MM.1S (cell line): Measurements from ENCODE around the gene ZNF273.

Source experiments
- DNase-seq: peaks from one replicate; pipeline ENCODE4 v3.0.0-alpha.2; 2015
- H2AFZ ChIP-seq: fragments of 300-600 bp; sonication (generic); 2 replicates; pipeline ENCODE4 v1.6.0; 2016; ENCODE audit warnings: antibody characterized with exemption, low read length
- H3F3A ChIP-seq: fragments of 300-600 bp; sonication (generic); 2 replicates; pipeline ENCODE4 v1.6.1; 2016; ENCODE audit warnings: mild to moderate bottlenecking, antibody characterized with exemption, low read length, moderate library complexity, mixed read lengths; ENCODE audit not compliant: insufficient read depth
- H3K27ac ChIP-seq: fragments of 300-600 bp; sonication (generic); 2 replicates; pipeline ENCODE4 v1.5.1; 2016; ENCODE audit warnings: mild to moderate bottlenecking, low read length
- H3K27me3 ChIP-seq: fragments of 300-600 bp; sonication (generic); replicated peaks from 2 replicates; pipeline ENCODE4 v1.6.0; 2016; ENCODE audit warnings: low read length; ENCODE audit not compliant: insufficient read depth
- H3K36me3 ChIP-seq: fragments of 300-600 bp; sonication (generic); replicated peaks from 2 replicates; pipeline ENCODE4 v1.6.1; 2016; ENCODE audit warnings: mild to moderate bottlenecking, low read length, mixed read lengths; ENCODE audit not compliant: insufficient read depth
- H3K4me1 ChIP-seq: fragments of 300-600 bp; sonication (generic); 2 replicates; pipeline ENCODE4 v1.6.1; 2016; ENCODE audit warnings: low read length, mixed read lengths
- H3K4me2 ChIP-seq: fragments of 300-600 bp; sonication (generic); 2 replicates; pipeline ENCODE4 v1.6.0; 2016; ENCODE audit warnings: low read depth, low read length
- H3K4me3 ChIP-seq: fragments of 300-600 bp; sonication (generic); 2 replicates; pipeline ENCODE4 v1.5.1; 2016; ENCODE audit warnings: low read length, mixed read lengths
- H3K79me2 ChIP-seq: fragments of 300-600 bp; sonication (generic); 2 replicates; pipeline ENCODE4 v1.6.1; 2016; ENCODE audit warnings: mixed run types, low read length, mixed read lengths
- H3K9ac ChIP-seq: fragments of 300-600 bp; sonication (generic); 2 replicates; pipeline ENCODE4 v1.6.1; 2016; ENCODE audit warnings: low read length, mixed read lengths
- H3K9me2 ChIP-seq: fragments of 300-600 bp; sonication (generic); replicated peaks from 2 replicates; pipeline ENCODE4 v1.6.1; 2016; ENCODE audit warnings: mild to moderate bottlenecking, low read length, mixed read lengths; ENCODE audit not compliant: insufficient read depth
- H3K9me3 ChIP-seq: fragments of 300-600 bp; sonication (generic); replicated peaks from 2 replicates; pipeline ENCODE4 v1.6.1; 2016; ENCODE audit warnings: mild to moderate bottlenecking, low read length, mixed read lengths; ENCODE audit not compliant: insufficient read depth
- H4K20me1 ChIP-seq: fragments of 300-600 bp; sonication (generic); 2 replicates; pipeline ENCODE4 v1.6.1; 2016; ENCODE audit warnings: mild to moderate bottlenecking, low read length, moderate library complexity, mixed read lengths; ENCODE audit not compliant: insufficient read depth
- EZH2 ChIP-seq: fragments of 300-600 bp; sonication (generic); optimal IDR thresholded peaks from 2 replicates; pipeline ENCODE3; 2017; ENCODE audit warnings: low read depth, mild to moderate bottlenecking, antibody characterized with exemption, low read length, mixed read lengths
- EZH2phosphoT487 ChIP-seq: fragments of 300-600 bp; sonication (generic); IDR thresholded peaks from 2 replicates; pipeline ENCODE4 v1.6.1; 2018; ENCODE audit warnings: antibody characterized with exemption, low read length
- TF ChIP-seq, protein P1 (sequence below): fragments of 300-600 bp; sonication (generic); IDR thresholded peaks from 2 replicates; pipeline ENCODE4 v1.5.1; 2016; ENCODE audit warnings: antibody characterized with exemption, low read length, mixed read lengths

Gene ZNF273

GRCh38 chr7:64904008-64904407, 935 bp downstream of the ZNF273 start:
- no peak overlapping the region for H3K27ac ChIP-seq
- no peaks in the 10 kb centered on the region; the same call in 1 of the 2 replicates for H3K4me1 ChIP-seq
- no peak overlapping the region; the same call in 1 of the 2 replicates for H3K9ac ChIP-seq
- TF ChIP-seq EZH2phosphoT487 (no peak), EZH2 (no peak)
- TF ChIP-seq, protein P1, sequence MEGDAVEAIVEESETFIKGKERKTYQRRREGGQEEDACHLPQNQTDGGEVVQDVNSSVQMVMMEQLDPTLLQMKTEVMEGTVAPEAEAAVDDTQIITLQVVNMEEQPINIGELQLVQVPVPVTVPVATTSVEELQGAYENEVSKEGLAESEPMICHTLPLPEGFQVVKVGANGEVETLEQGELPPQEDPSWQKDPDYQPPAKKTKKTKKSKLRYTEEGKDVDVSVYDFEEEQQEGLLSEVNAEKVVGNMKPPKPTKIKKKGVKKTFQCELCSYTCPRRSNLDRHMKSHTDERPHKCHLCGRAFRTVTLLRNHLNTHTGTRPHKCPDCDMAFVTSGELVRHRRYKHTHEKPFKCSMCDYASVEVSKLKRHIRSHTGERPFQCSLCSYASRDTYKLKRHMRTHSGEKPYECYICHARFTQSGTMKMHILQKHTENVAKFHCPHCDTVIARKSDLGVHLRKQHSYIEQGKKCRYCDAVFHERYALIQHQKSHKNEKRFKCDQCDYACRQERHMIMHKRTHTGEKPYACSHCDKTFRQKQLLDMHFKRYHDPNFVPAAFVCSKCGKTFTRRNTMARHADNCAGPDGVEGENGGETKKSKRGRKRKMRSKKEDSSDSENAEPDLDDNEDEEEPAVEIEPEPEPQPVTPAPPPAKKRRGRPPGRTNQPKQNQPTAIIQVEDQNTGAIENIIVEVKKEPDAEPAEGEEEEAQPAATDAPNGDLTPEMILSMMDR = no peak
- peaks cover 51% of the 10 kb centered on the region for H3K79me2 ChIP-seq
- no peaks in the 10 kb centered on the region for H3K9me3 ChIP-seq
- peak overlapping the region; percentile 90 for H3K4me2 ChIP-seq
- no peaks in the 10 kb centered on the region for H3K36me3 ChIP-seq
- H3K27me3 ChIP-seq = no peaks in the 10 kb centered on the region
- peak overlapping the region; percentile 99 for H3K4me3 ChIP-seq
- DNase-seq = no peak
- H3F3A ChIP-seq = no peaks in the 10 kb centered on the region
- no peaks in the 10 kb centered on the region for H4K20me1 ChIP-seq
- H2AFZ ChIP-seq = no peak overlapping the region
- H3K9me2 ChIP-seq = no peaks in the 10 kb centered on the region

- no peak for DNase-seq
- H3K4me2 ChIP-seq = no peak overlapping the region
- no peaks in the 10 kb centered on the region; the same call in 1 of the 2 replicates for H3K4me1 ChIP-seq
- no peak overlapping the region for H2AFZ ChIP-seq
- H3K4me3 ChIP-seq = no peak overlapping the region
- H3K27ac ChIP-seq = no peak overlapping the region
- H3F3A ChIP-seq = no peaks in the 10 kb centered on the region
- no peak overlapping the region for H3K9ac ChIP-seq
- H3K79me2 ChIP-seq = peaks cover 61% of the 10 kb centered on the region
- no peaks in the 10 kb centered on the region for H3K9me3 ChIP-seq
- H3K36me3 ChIP-seq = no peaks in the 10 kb centered on the region
- no peaks in the 10 kb centered on the region for H4K20me1 ChIP-seq
- no peaks in the 10 kb centered on the region for H3K9me2 ChIP-seq
- no peaks in the 10 kb centered on the region for H3K27me3 ChIP-seq
- no peak for TF ChIP-seq EZH2phosphoT487
- TF ChIP-seq, protein P1 = no peak
- no peak for TF ChIP-seq EZH2
Measured at GRCh38 chr7:64905133-64905532, 2.1 kb downstream of the ZNF273 start.

- H3K9me2 ChIP-seq = no peaks in the 10 kb centered on the region
- no peak for DNase-seq
- peaks cover 65% of the 10 kb centered on the region for H3K79me2 ChIP-seq
- no peaks in the 10 kb centered on the region for H3F3A ChIP-seq
- H3K9me3 ChIP-seq = no peaks in the 10 kb centered on the region
- no peaks in the 10 kb centered on the region for H3K36me3 ChIP-seq
- no peak overlapping the region for H3K9ac ChIP-seq
- TF ChIP-seq EZH2 (no peak), EZH2phosphoT487 (no peak)
- TF ChIP-seq, protein P1 = no peak
- no peak overlapping the region for H3K27ac ChIP-seq
- no peaks in the 10 kb centered on the region for H4K20me1 ChIP-seq
- H3K4me1 ChIP-seq = no peaks in the 10 kb centered on the region; the same call in 1 of the 2 replicates
- H3K4me2 ChIP-seq = no peak overlapping the region
- H2AFZ ChIP-seq = no peak overlapping the region
- H3K27me3 ChIP-seq = no peaks in the 10 kb centered on the region
- H3K4me3 ChIP-seq = no peak overlapping the region
Measured at GRCh38 chr7:64905547-64905946, 2.5 kb downstream of the ZNF273 start.
